HCT116 (cell line): ENCODE measurements around the gene LRP11. TPM values are rescaled to one million over a fixed set of nuclear protein-coding genes. Genes with fewer than 3 reads are reported as not detected.
"Not testable (repeated sequence)": the region's sequence is repeated elsewhere in the genome, so short reads cannot be mapped to it uniquely, and the experiment has no call there.

Experiments
- ATAC-seq: fragments of 200-7000 bp; cut with Tn5 transposase; 2 replicates; pipeline ENCODE4 v1.9.1; 2020; ENCODE audit warnings: mild to moderate bottlenecking, moderate library complexity
- BruUV-seq: library from RNA; stranded (reverse); fragments of 400-500 nt; replicated peaks from 2 replicates; lab custom pipeline; 2021; lab: Mats Ljungman, UMichigan
- CTCF ChIA-PET: fragments of 300-600 bp; sonication (Branson Sonifier 250); formaldehyde crosslinking; loops from one replicate; lab custom pipeline; 2021; ENCODE audit warnings: antibody characterized with exemption; lab: Charles Lee
- POLR2A ChIA-PET: fragments of 300-600, 350-600 bp; sonication (Branson Sonifier 250); formaldehyde crosslinking; loops from one replicate; lab custom pipeline; 2021; ENCODE audit warnings: antibody characterized with exemption; lab: Charles Lee
- RAD21 ChIA-PET, 2 experiments: fragments of 300-600 bp; sonication (Branson Sonifier 250); formaldehyde crosslinking; loops; one replicate each; lab custom pipeline; 2023; ENCODE audit warnings: low total read pairs in 2 of 2; ENCODE audit not compliant: uncharacterized antibody in 2 of 2, unreplicated experiment in 2 of 2, low non-redundant PET in 1 of 2; lab: Charles Lee
- DNase-seq: peaks from one replicate; pipeline ENCODE4 v3.0.0-alpha.2; 2010; ENCODE audit warnings: low read depth, low spot score
- H2AFZ ChIP-seq: fragments of 200-600 bp; shearing (Covaris generic), sonication (generic); 2 replicates; pipeline ENCODE4 v1.6.1; 2017; ENCODE audit warnings: low read depth, mixed run types, mixed read lengths, antibody characterized with exemption, low read length; ENCODE audit not compliant: poor library complexity, severe bottlenecking
- H3K27ac ChIP-seq: 2 replicates; pipeline ENCODE4 v1.5.1; 2012; ENCODE audit warnings: low read depth, low read length
- H3K27me3 ChIP-seq: fragments of 200-600 bp; sonication (generic); 2 replicates; pipeline ENCODE4 v1.6.1; 2016; ENCODE audit warnings: mixed run types, low read length, mixed read lengths; ENCODE audit not compliant: insufficient read depth
- H3K36me3 ChIP-seq, 2 experiments: fragments of 200-500 bp in 1 of 2; fragments of 200-600 bp in 1 of 2; sonication (Bioruptor generic) in 1 of 2; sonication (generic) in 1 of 2; 2 replicates each; pipeline versions ENCODE4 v1.5.1 to v1.6.1; 2014 to 2016; ENCODE audit warnings: low read length in 2 of 2, inconsistent platforms in 1 of 2, mixed read lengths in 1 of 2, mixed run types in 1 of 2; ENCODE audit not compliant: insufficient read depth in 2 of 2, control insufficient read depth in 1 of 2
- H3K4me1 ChIP-seq, 2 experiments: fragments of 200-600 bp in 1 of 2; sonication (generic) in 1 of 2; 2 replicates each; pipeline versions ENCODE4 v1.5.1 to v1.6.1; 2012 to 2017; ENCODE audit warnings: low read length in 2 of 2, inconsistent platforms in 1 of 2, mild to moderate bottlenecking in 1 of 2, mixed read lengths in 1 of 2, mixed run types in 1 of 2, moderate library complexity in 1 of 2; ENCODE audit not compliant: insufficient read depth in 2 of 2, control insufficient read depth in 1 of 2
- H3K4me2 ChIP-seq: fragments of 200-600 bp; sonication (generic); 2 replicates; pipeline ENCODE4 v1.6.1; 2017; ENCODE audit warnings: mixed run types, low read length, mixed read lengths
- H3K4me3 ChIP-seq, 2 experiments: fragments of 200-600 bp in 1 of 2; sonication (generic) in 1 of 2; replicated peaks in 1 of 2; 2 replicates each; pipeline ENCODE4 v1.5.1; 2011 to 2016; ENCODE audit warnings: low read length in 2 of 2, control low read depth in 1 of 2, low read depth in 1 of 2, mild to moderate bottlenecking in 1 of 2, mixed read lengths in 1 of 2, mixed run types in 1 of 2
- H3K79me2 ChIP-seq: fragments of 200-600 bp; sonication (generic); 2 replicates; pipeline ENCODE4 v1.6.1; 2017; ENCODE audit warnings: mild to moderate bottlenecking, mixed run types, low read length, moderate library complexity, mixed read lengths; ENCODE audit not compliant: insufficient read depth
- H3K9ac ChIP-seq: fragments of 200-600 bp; sonication (generic); 2 replicates; pipeline ENCODE4 v1.6.1; 2016; ENCODE audit warnings: low read length, mixed read lengths
- H3K9me2 ChIP-seq: fragments of 200-600 bp; sonication (generic), shearing (Covaris generic); 2 replicates; pipeline ENCODE4 v1.6.1; 2017; ENCODE audit warnings: mixed run types, mild to moderate bottlenecking, moderate library complexity; ENCODE audit not compliant: insufficient read depth
- H3K9me3 ChIP-seq, 2 experiments: fragments of 200-500 bp in 1 of 2; fragments of 200-600 bp in 1 of 2; sonication (Bioruptor generic) in 1 of 2; sonication (generic) in 1 of 2; 2 replicates each; pipeline ENCODE4 v1.6.1; 2014 to 2017; ENCODE audit warnings: low read length in 2 of 2, mixed read lengths in 2 of 2, inconsistent platforms in 1 of 2, low read depth in 1 of 2, mild to moderate bottlenecking in 1 of 2, mixed run types in 1 of 2, moderate library complexity in 1 of 2; ENCODE audit not compliant: control insufficient read depth in 1 of 2, insufficient read depth in 1 of 2
- H4K20me1 ChIP-seq: fragments of 200-600 bp; sonication (generic), shearing (Covaris generic); 2 replicates; pipeline ENCODE4 v1.6.1; 2017; ENCODE audit warnings: mixed run types, mild to moderate bottlenecking, moderate library complexity; ENCODE audit not compliant: insufficient read depth
- FOSL1 ChIP-seq: IDR thresholded peaks from 2 replicates; pipeline ENCODE4 v1.6.1; 2012; ENCODE audit warnings: low read depth
- MAX ChIP-seq: IDR thresholded peaks from 2 replicates; pipeline ENCODE4 v1.6.1; 2012
- POLR2AphosphoS5 ChIP-seq: IDR thresholded peaks from 2 replicates; pipeline ENCODE4 v1.6.1; 2011; ENCODE audit warnings: mild to moderate bottlenecking, low read depth, low read length, moderate library complexity
- RAD21 ChIP-seq: IDR thresholded peaks from 2 replicates; pipeline ENCODE4 v1.6.1; 2012; ENCODE audit warnings: low read depth, mild to moderate bottlenecking
- intact Hi-C: fragments of 100-400 bp; cut with micrococcal nuclease; formaldehyde crosslinking; loops from 2 replicates; pipeline ENCODE4 v1.10.0; 2022
- total RNA-seq: library from RNA; stranded (reverse); gene quantifications from one replicate; pipeline ENCODE4 v1.2.1, GENCODE V29; 2021; ENCODE audit not compliant: unreplicated experiment

Gene LRP11
- total RNA-seq, 1 experiment from 2014 or later = 27.8 TPM

GRCh38 chr6:149862922-149863697, 1.0 kb downstream of the LRP11 start:
- Histone ChIP-seq H3K27me3 (no peaks in the 10 kb centered on the region), H3K4me3 (peak overlapping the region; percentile 54 to 71), H3K9me2 (no peaks in the 10 kb centered on the region), H3K27ac (peak overlapping the region; percentile 90), H3K4me2 (peak overlapping the region; percentile 100), H4K20me1 (no peaks in the 10 kb centered on the region), H3K9ac (peak overlapping the region; percentile 81), H3K9me3 (no peaks in the 10 kb centered on the region), H3K79me2 (peaks cover 20% of the 10 kb centered on the region), H3K4me1 (peaks cover 8 to 36% of the 10 kb centered on the region in 2 experiments; a peak in 3 of 4 replicates), H3K36me3 (no peaks in the 10 kb centered on the region), H2AFZ (no peak overlapping the region)
- ChIA-PET POLR2A (interaction anchor here (0.6 kb wide), 1 partner anchor 95 kb away, joined by 3 read pairs; no protein-coding TSS in a partner anchor), RAD21 (interaction anchor here (0.8 to 1.8 kb wide), 2 partner anchors 16 to 22 kb away, joined by 3 to 5 read pairs; no protein-coding TSS in a partner anchor), CTCF (interaction anchor here (1.5 kb wide), 1 partner anchor 22 kb away, joined by 5 read pairs; no protein-coding TSS in a partner anchor)
- peak; percentile 52 for ATAC-seq
- BruUV-seq = TSS peak; percentile 72
- intact Hi-C loops = no loop called here
- TF ChIP-seq RAD21 (no peak), POLR2AphosphoS5 (peak; percentile 36; the same call in 1 of the 2 replicates), FOSL1 (0 out of 2 replicates have a peak, but pooled peaks have one; percentile 10), MAX (peak; percentile 60; the same call in 1 of the 2 replicates)
- no peak for DNase-seq

GRCh38 chr6:149862424-149862738, 1.8 kb downstream of the LRP11 start:
- H3K9me2 ChIP-seq, H4K20me1 ChIP-seq, POLR2A ChIA-PET, ATAC-seq, H2AFZ ChIP-seq, RAD21 ChIA-PET, BruUV-seq, H3K9me3 ChIP-seq, DNase-seq, H3K27me3 ChIP-seq, CTCF ChIA-PET, H3K27ac ChIP-seq, H3K36me3 ChIP-seq, intact Hi-C loops: not testable (repeated sequence)
- H3K9ac ChIP-seq = peak overlapping the region; percentile 81; the same call in 1 of the 2 replicates
- peaks cover 20% of the 10 kb centered on the region for H3K79me2 ChIP-seq
- peak overlapping the region; percentile 100 for H3K4me2 ChIP-seq
- H3K4me3 ChIP-seq = peak overlapping the region; percentile 54 to 71
- H3K4me1 ChIP-seq = peaks cover 12 to 35% of the 10 kb centered on the region in 2 experiments
